ENCODE results near the gene STON1.
"Not testable (repeated sequence)": the region's sequence is repeated elsewhere in the genome, so short reads cannot be mapped to it uniquely, and the experiment has no call there.

DNA sequence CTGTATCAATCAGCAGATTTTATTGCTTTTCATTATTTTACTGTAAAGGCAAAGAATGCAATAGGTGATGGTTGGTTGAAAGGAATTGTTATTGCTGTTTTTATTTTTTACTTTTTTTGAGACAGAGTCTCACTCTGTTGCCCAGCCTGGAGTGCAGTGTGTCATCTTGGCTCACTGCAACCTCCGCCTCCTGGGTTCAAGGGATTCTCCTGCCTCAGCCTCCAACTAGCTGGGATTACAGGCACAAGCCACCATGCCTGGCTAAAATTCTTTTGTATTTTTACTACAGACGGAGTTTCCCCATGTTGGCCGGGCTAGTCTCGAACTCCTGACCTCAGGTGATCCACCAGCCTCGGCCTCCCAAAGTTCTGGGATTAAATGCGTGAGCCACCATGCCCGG, 66.8 kb downstream of the STON1 start:
- TF ChIP-seq, protein P1, sequence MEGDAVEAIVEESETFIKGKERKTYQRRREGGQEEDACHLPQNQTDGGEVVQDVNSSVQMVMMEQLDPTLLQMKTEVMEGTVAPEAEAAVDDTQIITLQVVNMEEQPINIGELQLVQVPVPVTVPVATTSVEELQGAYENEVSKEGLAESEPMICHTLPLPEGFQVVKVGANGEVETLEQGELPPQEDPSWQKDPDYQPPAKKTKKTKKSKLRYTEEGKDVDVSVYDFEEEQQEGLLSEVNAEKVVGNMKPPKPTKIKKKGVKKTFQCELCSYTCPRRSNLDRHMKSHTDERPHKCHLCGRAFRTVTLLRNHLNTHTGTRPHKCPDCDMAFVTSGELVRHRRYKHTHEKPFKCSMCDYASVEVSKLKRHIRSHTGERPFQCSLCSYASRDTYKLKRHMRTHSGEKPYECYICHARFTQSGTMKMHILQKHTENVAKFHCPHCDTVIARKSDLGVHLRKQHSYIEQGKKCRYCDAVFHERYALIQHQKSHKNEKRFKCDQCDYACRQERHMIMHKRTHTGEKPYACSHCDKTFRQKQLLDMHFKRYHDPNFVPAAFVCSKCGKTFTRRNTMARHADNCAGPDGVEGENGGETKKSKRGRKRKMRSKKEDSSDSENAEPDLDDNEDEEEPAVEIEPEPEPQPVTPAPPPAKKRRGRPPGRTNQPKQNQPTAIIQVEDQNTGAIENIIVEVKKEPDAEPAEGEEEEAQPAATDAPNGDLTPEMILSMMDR (conservative IDR thresholded peaks at IDR 0.05): not testable (repeated sequence)
- not testable (repeated sequence) for TF ChIP-seq EZH2 (IDR thresholded peaks at IDR 0.05; ENCODE audit: low read depth)
